MCF 10A (cell line): ENCODE data around the gene INVS. TPM values are rescaled to one million over a fixed set of nuclear protein-coding genes. Genes with fewer than 3 reads are reported as not detected.

Experiments used
- BruUV-seq: library from RNA; stranded (reverse); fragments of 400-500 nt; replicated peaks from 2 replicates; lab custom pipeline; 2021; lab: Mats Ljungman, UMichigan
- CTCF ChIA-PET: fragments of 300-600 bp; sonication (Branson Sonifier 250); formaldehyde crosslinking; extraction: SDS; loops from one replicate; lab custom pipeline; 2021; ENCODE audit warnings: antibody characterized with exemption, inconsistent platforms; lab: Yijun Ruan, JAX
- POLR2A ChIA-PET: fragments of 300-600, 350-650 bp; sonication (Branson Sonifier 250); formaldehyde crosslinking; extraction: SDS; loops from one replicate; lab custom pipeline; 2020; ENCODE audit warnings: antibody characterized with exemption, inconsistent platforms; lab: Yijun Ruan, JAX
- DNase-seq: peaks from one replicate; pipeline ENCODE4 v3.0.0-alpha.2; 2018; ENCODE audit not compliant: unreplicated experiment
- H3K27ac Mint-ChIP-seq: one replicate; pipeline ENCODE4 v1.8.0; 2022; ENCODE audit warnings: mild to moderate bottlenecking, low read depth, mixed read lengths; ENCODE audit not compliant: unreplicated experiment
- H3K27me3 Mint-ChIP-seq: one replicate; pipeline ENCODE4 v1.8.0; 2022; ENCODE audit warnings: mixed read lengths; ENCODE audit not compliant: insufficient read depth, unreplicated experiment
- H3K36me3 Mint-ChIP-seq: one replicate; pipeline ENCODE4 v1.8.0; 2022; ENCODE audit warnings: mild to moderate bottlenecking, moderate library complexity, mixed read lengths; ENCODE audit not compliant: insufficient read depth, unreplicated experiment
- H3K4me1 Mint-ChIP-seq: one replicate; pipeline ENCODE4 v1.8.0; 2022; ENCODE audit warnings: mixed read lengths; ENCODE audit not compliant: insufficient read depth, unreplicated experiment
- H3K4me3 Mint-ChIP-seq: one replicate; pipeline ENCODE4 v1.8.0; 2022; ENCODE audit warnings: mild to moderate bottlenecking, moderate library complexity, mixed read lengths; ENCODE audit not compliant: unreplicated experiment
- H3K9me3 Mint-ChIP-seq: one replicate; pipeline ENCODE4 v1.8.0; 2022; ENCODE audit warnings: mixed read lengths; ENCODE audit not compliant: unreplicated experiment
- intact Hi-C: fragments of 100-400 bp; cut with micrococcal nuclease; formaldehyde crosslinking; loops from 2 replicates; pipeline ENCODE4 v1.14.1; 2022
- total RNA-seq: library from RNA; stranded (reverse); gene quantifications from 2 replicates; pipeline ENCODE4 v1.2.3, GENCODE V29; 2022
- TF ChIP-seq, protein P1 (sequence below): fragments of 200-600 bp; IDR thresholded peaks from one replicate; pipeline ENCODE4 v1.8.0; 2022; ENCODE audit warnings: antibody characterized with exemption, mild to moderate bottlenecking; ENCODE audit not compliant: unreplicated experiment

Gene INVS
- total RNA-seq, 1 experiment from 2014 or later: 21.9 TPM

DNA sequence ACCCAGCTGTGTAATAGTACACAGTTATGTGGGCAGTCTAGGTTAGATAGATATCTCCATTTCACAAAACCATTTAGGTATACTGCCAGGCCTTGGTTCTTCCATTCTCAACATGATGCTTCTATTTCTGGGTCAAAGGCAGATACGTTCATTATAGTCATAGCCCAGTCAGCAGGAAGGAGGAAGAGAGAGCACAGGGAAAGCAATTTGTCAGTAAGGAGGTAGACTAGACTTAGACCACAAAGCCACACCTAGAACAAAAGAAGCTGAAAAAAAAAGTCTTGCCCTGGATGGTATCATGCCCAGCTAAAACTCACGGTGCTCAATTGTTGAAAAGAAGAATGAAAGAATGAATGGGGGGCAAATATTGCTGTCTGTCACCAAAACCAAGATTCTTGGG is 7.6 kb downstream of the INVS start:
- TF ChIP-seq, protein P1, sequence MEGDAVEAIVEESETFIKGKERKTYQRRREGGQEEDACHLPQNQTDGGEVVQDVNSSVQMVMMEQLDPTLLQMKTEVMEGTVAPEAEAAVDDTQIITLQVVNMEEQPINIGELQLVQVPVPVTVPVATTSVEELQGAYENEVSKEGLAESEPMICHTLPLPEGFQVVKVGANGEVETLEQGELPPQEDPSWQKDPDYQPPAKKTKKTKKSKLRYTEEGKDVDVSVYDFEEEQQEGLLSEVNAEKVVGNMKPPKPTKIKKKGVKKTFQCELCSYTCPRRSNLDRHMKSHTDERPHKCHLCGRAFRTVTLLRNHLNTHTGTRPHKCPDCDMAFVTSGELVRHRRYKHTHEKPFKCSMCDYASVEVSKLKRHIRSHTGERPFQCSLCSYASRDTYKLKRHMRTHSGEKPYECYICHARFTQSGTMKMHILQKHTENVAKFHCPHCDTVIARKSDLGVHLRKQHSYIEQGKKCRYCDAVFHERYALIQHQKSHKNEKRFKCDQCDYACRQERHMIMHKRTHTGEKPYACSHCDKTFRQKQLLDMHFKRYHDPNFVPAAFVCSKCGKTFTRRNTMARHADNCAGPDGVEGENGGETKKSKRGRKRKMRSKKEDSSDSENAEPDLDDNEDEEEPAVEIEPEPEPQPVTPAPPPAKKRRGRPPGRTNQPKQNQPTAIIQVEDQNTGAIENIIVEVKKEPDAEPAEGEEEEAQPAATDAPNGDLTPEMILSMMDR: no peak
- H3K27ac Mint-ChIP-seq: no peak overlapping the region
- POLR2A ChIA-PET: no interaction called here
- H3K9me3 Mint-ChIP-seq: no peaks in the 10 kb centered on the region
- peaks cover 15% of the 10 kb centered on the region for H3K4me1 Mint-ChIP-seq
- DNase-seq: no peak
- intact Hi-C loops: no loop called here
- H3K27me3 Mint-ChIP-seq: no peaks in the 10 kb centered on the region
- peaks cover 27% of the 10 kb centered on the region for H3K36me3 Mint-ChIP-seq
- no peak overlapping the region for H3K4me3 Mint-ChIP-seq
- no TSS peak for BruUV-seq
- CTCF ChIA-PET: no interaction called here

GRCh38 chr9:100108559-100108958 is 9.5 kb downstream of the INVS start:
- TF ChIP-seq, protein P1: no peak
- DNase-seq: no peak
- H3K9me3 Mint-ChIP-seq: no peaks in the 10 kb centered on the region
- H3K4me1 Mint-ChIP-seq: peaks cover 19% of the 10 kb centered on the region
- peaks cover 22% of the 10 kb centered on the region for H3K36me3 Mint-ChIP-seq
- intact Hi-C loops: no loop called here
- no peaks in the 10 kb centered on the region for H3K27me3 Mint-ChIP-seq
- BruUV-seq: no TSS peak
- ChIA-PET POLR2A (interaction anchor here (1.4 kb wide), 1 partner anchor 9 kb away, joined by 4 read pairs; the partner anchor contains the start of gene INVS), CTCF (no interaction called here)
- no peak overlapping the region for H3K27ac Mint-ChIP-seq
- no peak overlapping the region for H3K4me3 Mint-ChIP-seq

GRCh38 chr9:100111235-100111634 is 12.2 kb downstream of the INVS start:
- Mint-ChIP-seq H3K36me3 (peaks cover 27% of the 10 kb centered on the region), H3K4me1 (peaks cover 19% of the 10 kb centered on the region), H3K9me3 (no peaks in the 10 kb centered on the region), H3K27ac (no peak overlapping the region), H3K4me3 (peak overlapping the region; percentile 28), H3K27me3 (no peaks in the 10 kb centered on the region)
- CTCF ChIA-PET: interaction anchor here (0.5 to 1.6 kb wide), 8 partner anchors 9 to 1360 kb away, joined by 3 to 10 read pairs (median 3); no protein-coding TSS in a partner anchor
- POLR2A ChIA-PET: interaction anchor here (0.5 to 3.0 kb wide), 7 partner anchors 10 to 47 kb away, joined by 3 to 23 read pairs (median 3); partner anchors contain the start of genes ERP44 and INVS
- intact Hi-C loops: loop anchor here (2.0 kb wide), 1 partner anchor 82 kb away; no protein-coding TSS in a partner anchor
- TF ChIP-seq, protein P1: no peak
- BruUV-seq: no TSS peak
- peak; percentile 97 for DNase-seq

- no peak for DNase-seq
- peaks cover 27% of the 10 kb centered on the region for H3K36me3 Mint-ChIP-seq
- intact Hi-C loops: no loop called here
- ChIA-PET POLR2A (interaction anchor here (0.6 to 3.0 kb wide), 3 partner anchors 15 to 334 kb away, joined by 3 to 23 read pairs (median 4); no protein-coding TSS in a partner anchor), CTCF (interaction anchor here (0.5 to 1.2 kb wide), 7 partner anchors 16 to 1404 kb away, joined by 3 to 4 read pairs (median 3); no protein-coding TSS in a partner anchor)
- TF ChIP-seq, protein P1: no peak
- H3K9me3 Mint-ChIP-seq: no peaks in the 10 kb centered on the region
- BruUV-seq: no TSS peak
- H3K4me3 Mint-ChIP-seq: no peak overlapping the region
- H3K4me1 Mint-ChIP-seq: peaks cover 19% of the 10 kb centered on the region
- no peaks in the 10 kb centered on the region for H3K27me3 Mint-ChIP-seq
- no peak overlapping the region for H3K27ac Mint-ChIP-seq
These were observed 13.8 kb downstream of the INVS start for GRCh38 chr9:100112677-100113336.
